Progenitor cell of endocrine pancreas (in vitro differentiated cells): ENCODE measurements around the gene OTUD7B. TPM values are rescaled to one million over a fixed set of nuclear protein-coding genes. Genes with fewer than 3 reads are reported as not detected.

ENCODE experiments used
- DNase-seq: peaks from one replicate; pipeline ENCODE4 v3.0.0; 2021; ENCODE audit warnings: low spot score; ENCODE audit not compliant: unreplicated experiment
- H3K27ac Mint-ChIP-seq: 2 replicates; pipeline ENCODE4 v1.8.0; 2021; ENCODE audit warnings: mild to moderate bottlenecking, moderate library complexity, mixed read lengths
- H3K27me3 Mint-ChIP-seq: 2 replicates; pipeline ENCODE4 v1.8.0; 2021; ENCODE audit warnings: mixed read lengths
- H3K36me3 Mint-ChIP-seq: 2 replicates; pipeline ENCODE4 v1.8.0; 2022; ENCODE audit warnings: mixed read lengths; ENCODE audit not compliant: insufficient read depth
- H3K4me1 Mint-ChIP-seq: 2 replicates; pipeline ENCODE4 v1.8.0; 2021; ENCODE audit warnings: low read depth, mixed read lengths
- H3K4me3 Mint-ChIP-seq: 2 replicates; pipeline ENCODE4 v1.8.0; 2021; ENCODE audit warnings: low read depth, mild to moderate bottlenecking, moderate library complexity, mixed read lengths
- H3K9me3 Mint-ChIP-seq: 2 replicates; pipeline ENCODE4 v1.8.0; 2021; ENCODE audit warnings: low read depth, mixed read lengths
- CTCF ChIP-seq: fragments of 200-600 bp; sonication (generic); IDR thresholded peaks from one replicate; pipeline ENCODE4 v1.5.0; 2021; ENCODE audit warnings: antibody characterized with exemption, mild to moderate bottlenecking; ENCODE audit not compliant: unreplicated experiment
- total RNA-seq: library from RNA; stranded (reverse); gene quantifications from 2 replicates; pipeline ENCODE4 v1.2.1, GENCODE V29; 2021

The OTUD7B gene
- total RNA-seq, 1 donor from 2014 or later: 29.1 TPM

- Mint-ChIP-seq H3K27ac (no peak overlapping the region), H3K36me3 (peaks cover 19% of the 10 kb centered on the region), H3K27me3 (peaks cover 17% of the 10 kb centered on the region), H3K4me1 (peaks cover 37% of the 10 kb centered on the region), H3K4me3 (no peak overlapping the region), H3K9me3 (no peaks in the 10 kb centered on the region)
- TF ChIP-seq CTCF: no peak
- no peak for DNase-seq
Observed at GRCh38 chr1:150005606-150006005, 4.9 kb downstream of the OTUD7B start.

- TF ChIP-seq CTCF: no peak
- Mint-ChIP-seq H3K9me3 (no peaks in the 10 kb centered on the region), H3K4me3 (no peak overlapping the region), H3K27ac (no peak overlapping the region), H3K4me1 (peaks cover 29% of the 10 kb centered on the region), H3K36me3 (peaks cover 28% of the 10 kb centered on the region), H3K27me3 (peaks cover 17% of the 10 kb centered on the region)
- no peak for DNase-seq
Observed at GRCh38 chr1:150003801-150004200, 6.7 kb downstream of the OTUD7B start.

GRCh38 chr1:150002217-150002616 lies 8.3 kb downstream of the OTUD7B start:
- Mint-ChIP-seq H3K4me1 (peaks cover 28% of the 10 kb centered on the region), H3K36me3 (peaks cover 28% of the 10 kb centered on the region), H3K27ac (no peak overlapping the region), H3K9me3 (no peaks in the 10 kb centered on the region), H3K27me3 (peaks cover 13% of the 10 kb centered on the region), H3K4me3 (no peak overlapping the region)
- no peak for TF ChIP-seq CTCF
- no peak for DNase-seq

- DNase-seq: no peak
- peaks cover 26% of the 10 kb centered on the region for H3K4me1 Mint-ChIP-seq
- TF ChIP-seq CTCF: no peak
- H3K27me3 Mint-ChIP-seq: peaks cover 6% of the 10 kb centered on the region
- H3K27ac Mint-ChIP-seq: no peak overlapping the region
- no peak overlapping the region for H3K4me3 Mint-ChIP-seq
- H3K9me3 Mint-ChIP-seq: no peaks in the 10 kb centered on the region
- peaks cover 28% of the 10 kb centered on the region for H3K36me3 Mint-ChIP-seq
Observed at GRCh38 chr1:150001415-150001814, 9.1 kb downstream of the OTUD7B start.

- H3K9me3 Mint-ChIP-seq: no peaks in the 10 kb centered on the region
- H3K27me3 Mint-ChIP-seq: no peaks in the 10 kb centered on the region
- TF ChIP-seq CTCF: no peak
- H3K27ac Mint-ChIP-seq: no peak overlapping the region
- DNase-seq: no peak
- peaks cover 13% of the 10 kb centered on the region for H3K36me3 Mint-ChIP-seq
- H3K4me1 Mint-ChIP-seq: peaks cover 29% of the 10 kb centered on the region
- H3K4me3 Mint-ChIP-seq: no peak overlapping the region
Observed at GRCh38 chr1:149997585-149998262, 12.8 kb downstream of the OTUD7B start.
